T-cell (primary cell): ENCODE data around the gene PMEPA1. TPM values are rescaled to one million over a fixed set of nuclear protein-coding genes. Genes with fewer than 3 reads are reported as not detected.
A peak's percentile ranks its signal among the peaks of the same experiment; 100 is the strongest.
"Not testable (repeated sequence)": the region's sequence is repeated elsewhere in the genome, so short reads cannot be mapped to it uniquely, and the experiment has no call there.

Experiments used
- ATAC-seq, 4 experiments: fragments of 200-7000 bp in 3 of 4; fragments of 150-1000 bp in 1 of 4; cut with Tn5 transposase; replicated peaks in 1 of 4; 1 replicate in 3 of 4; 2 replicates in 1 of 4; pipeline ENCODE4 v1.10.0; 2021; ENCODE audit warnings: moderate library complexity in 3 of 4, mild to moderate bottlenecking in 2 of 4, moderate number of reproducible peaks in 1 of 4
- CTCF ChIA-PET, 2 donors: fragments of 300-600 bp; sonication (Branson Sonifier 250); formaldehyde crosslinking; loops; one replicate each; lab custom pipeline; 2022; ENCODE audit warnings: antibody characterized with exemption in 2 of 2; lab: Charles Lee
- POLR2A ChIA-PET, 2 donors: fragments of 300-600 bp; sonication (Branson Sonifier 250); formaldehyde crosslinking; loops; one replicate each; lab custom pipeline; 2022; ENCODE audit warnings: antibody characterized with exemption in 2 of 2; lab: Charles Lee
- DNase-seq, 35 experiments: peaks; one replicate each; pipeline versions ENCODE4 v3.0.0 to v3.0.0-alpha.2; 2013 to 2023
- H3K27ac ChIP-seq: one replicate; pipeline ENCODE4 v1.5.1; 2013; ENCODE audit warnings: low read length
- H3K27me3 ChIP-seq, 2 experiments: replicated peaks in 1 of 2; 1 replicate in 1 of 2; 2 replicates in 1 of 2; pipeline versions ENCODE4 v1.6.1 to v1.7.0; 2013; ENCODE audit warnings: low read length in 1 of 2, mixed read lengths in 1 of 2; ENCODE audit not compliant: control insufficient read depth in 2 of 2, insufficient read depth in 2 of 2; ENCODE audit errors: extremely low read depth in 1 of 2
- H3K36me3 ChIP-seq, 2 donors: 1 replicate in 1 of 2; 2 replicates in 1 of 2; pipeline versions ENCODE4 v1.6.1 to v1.7.0; 2013; ENCODE audit warnings: low read length in 1 of 2; ENCODE audit not compliant: control insufficient read depth in 2 of 2, insufficient read depth in 1 of 2; ENCODE audit errors: extremely low read depth in 1 of 2
- H3K4me1 ChIP-seq, 2 experiments: 1 replicate in 1 of 2; 2 replicates in 1 of 2; pipeline versions ENCODE4 v1.6.1 to v1.7.0; 2013; ENCODE audit warnings: low read length in 2 of 2, mixed read lengths in 1 of 2; ENCODE audit not compliant: insufficient read depth in 2 of 2, control insufficient read depth in 1 of 2; ENCODE audit errors: extremely low read depth in 1 of 2
- H3K4me3 ChIP-seq, 2 donors: 1 replicate in 1 of 2; 2 replicates in 1 of 2; pipeline versions ENCODE4 v1.5.1 to v1.7.0; 2013; ENCODE audit warnings: mild to moderate bottlenecking in 2 of 2, low read length in 1 of 2, moderate library complexity in 1 of 2; ENCODE audit not compliant: control insufficient read depth in 1 of 2; ENCODE audit errors: extremely low read depth in 1 of 2
- H3K9me3 ChIP-seq: 2 replicates; pipeline ENCODE4 v1.7.0; 2013
- H3K27ac Mint-ChIP-seq, 2 donors: one replicate each; pipeline ENCODE4 v1.8.0; 2020 to 2021; ENCODE audit warnings: mild to moderate bottlenecking in 2 of 2, mixed read lengths in 2 of 2
- H3K27me3 Mint-ChIP-seq, 2 donors: one replicate each; pipeline ENCODE4 v1.8.0; 2021 to 2022; ENCODE audit warnings: mixed read lengths in 2 of 2
- H3K36me3 Mint-ChIP-seq: one replicate; pipeline ENCODE4 v1.8.0; 2021; ENCODE audit warnings: mixed read lengths
- H3K4me1 Mint-ChIP-seq, 3 donors: one replicate each; pipeline ENCODE4 v1.8.0; 2020 to 2022; ENCODE audit warnings: mixed read lengths in 3 of 3, mild to moderate bottlenecking in 1 of 3
- H3K4me3 Mint-ChIP-seq, 3 donors: one replicate each; pipeline ENCODE4 v1.8.0; 2020 to 2022; ENCODE audit warnings: mild to moderate bottlenecking in 3 of 3, mixed read lengths in 3 of 3, moderate library complexity in 3 of 3
- H3K9me3 Mint-ChIP-seq, 3 donors: one replicate each; pipeline ENCODE4 v1.8.0; 2020 to 2022; ENCODE audit warnings: mixed read lengths in 3 of 3
- WGBS: methylation state at CpG from one replicate; pipeline ENCODE4 v1.1.5; 2013; ENCODE audit warnings: missing lambda C conversion rate; ENCODE audit not compliant: insufficient coverage; 5-methylcytosine and 5-hydroxymethylcytosine counted together
- total RNA-seq, 35 experiments: library from RNA in 6 of 35; stranded (reverse) in 6 of 35; fragments of 120-200 nt in 1 of 35; gene quantifications; one replicate each; pipeline versions ENCODE4 v1.2.1 to v1.2.4 and lab custom pipeline; 2013 to 2026

PMEPA1 gene
- total RNA-seq, 5 donors from 2014 or later (not counting 1 experiment from before 2014, with no cell fraction given): 6.0 to 30.4 (median 21.7) TPM

- DNase-seq (peak in 6 of 35 experiments; percentile 21 to 53 (median 30)), ATAC-seq (peak in 3 of 4 experiments; percentile 50 to 55 (median 54))
- Mint-ChIP-seq H3K27me3 (peaks cover 0 to 2% of the 10 kb centered on the region in 2 donors), H3K4me1 (peaks cover 85 to 91% (median 88%) of the 10 kb centered on the region in 3 donors), H3K9me3 (peaks cover 5 to 9% (median 8%) of the 10 kb centered on the region in 3 donors), H3K27ac (peak overlapping the region; percentile 98 to 99), H3K36me3 (peaks cover 14% of the 10 kb centered on the region), H3K4me3 (peak overlapping the region; percentile 85 to 90 (median 87))
- no peaks in the 10 kb centered on the region for H3K9me3 ChIP-seq
- WGBS: 43% methylated on average over 3 of the region's 4 CpGs
- ChIA-PET POLR2A (interaction anchor here (0.6 to 1.3 kb wide), 2 partner anchors 8 to 11 kb away, joined by 3 to 4 read pairs; no protein-coding TSS in a partner anchor), CTCF (interaction anchor here (0.9 to 1.8 kb wide), 2 partner anchors 10 to 15 kb away, joined by 3 to 10 read pairs; partner anchors contain the start of gene ZBP1 (in 1 of the 2))
- no peaks in the 10 kb centered on the region for H3K36me3 ChIP-seq
- H3K4me1 ChIP-seq: peaks cover 41 to 53% of the 10 kb centered on the region in 2 experiments
- peak overlapping the region; percentile 26 to 41 for H3K4me3 ChIP-seq
- no peaks in the 10 kb centered on the region for H3K27me3 ChIP-seq
- peak overlapping the region; percentile 90 for H3K27ac ChIP-seq
Measured at GRCh38 chr20:57630061-57630460, 79.8 kb downstream of the PMEPA1 start.

- peaks cover 14% of the 10 kb centered on the region for H3K36me3 Mint-ChIP-seq
- DNase-seq: peak in 4 of 35 experiments; percentile 16 to 58 (median 33)
- POLR2A ChIA-PET: interaction anchor here (0.6 to 1.3 kb wide), 3 partner anchors 9 to 10 kb away, joined by 3 to 5 read pairs (median 4); partner anchors contain the start of gene ZBP1 (in 1 of the 2)
Measured at GRCh38 chr20:57629491-57629901, 80.3 kb downstream of the PMEPA1 start.

GRCh38 chr20:57628962-57629308, 80.9 kb downstream of the PMEPA1 start:
- H3K4me1 ChIP-seq: peaks cover 33 to 44% of the 10 kb centered on the region in 2 experiments
- peak overlapping the region; percentile 98 to 99 for H3K27ac Mint-ChIP-seq
- not testable (repeated sequence) for DNase-seq, H3K27me3 Mint-ChIP-seq, H3K9me3 ChIP-seq, ATAC-seq, H3K36me3 ChIP-seq, H3K27me3 ChIP-seq, H3K9me3 Mint-ChIP-seq
- peaks cover 18% of the 10 kb centered on the region for H3K36me3 Mint-ChIP-seq
- WGBS: 88% methylated on average over 8 of the region's 12 CpGs
- peak overlapping the region; percentile 85 to 90 (median 87) for H3K4me3 Mint-ChIP-seq
- H3K27ac ChIP-seq: peak overlapping the region; percentile 90
- H3K4me3 ChIP-seq: peak overlapping the region in 1 of 2 donors; percentile 26
- POLR2A ChIA-PET: interaction anchor here in 1 of 2 donors (0.8 to 1.1 kb wide), 3 partner anchors 9 to 232 kb away, joined by 3 to 5 read pairs (median 4); partner anchors contain the start of gene ZBP1
- CTCF ChIA-PET: interaction anchor here (1.0 to 2.6 kb wide), 5 partner anchors 9 to 53 kb away, joined by 3 to 22 read pairs (median 4); partner anchors contain the start of gene ZBP1 (in 1 of the 2)
- H3K4me1 Mint-ChIP-seq: peaks cover 76 to 79% (median 78%) of the 10 kb centered on the region in 3 donors

More at GRCh38 chr20:57629491-57629901, 80.3 kb downstream of the PMEPA1 start:
- 18% methylated on average over 7 of the region's 9 CpGs for WGBS
- ATAC-seq, H3K27me3 ChIP-seq, H3K9me3 ChIP-seq, H3K9me3 Mint-ChIP-seq, H3K36me3 ChIP-seq, H3K27me3 Mint-ChIP-seq: not testable (repeated sequence)
- Histone ChIP-seq H3K4me1 (peaks cover 39 to 50% of the 10 kb centered on the region in 2 experiments), H3K4me3 (peak overlapping the region; percentile 26 to 41), H3K27ac (peak overlapping the region; percentile 90)
- Mint-ChIP-seq H3K4me1 (peaks cover 80 to 85% (median 84%) of the 10 kb centered on the region in 3 donors), H3K27ac (peak overlapping the region; percentile 98 to 99), H3K4me3 (peak overlapping the region; percentile 85 to 90 (median 87))
- CTCF ChIA-PET: interaction anchor here (0.9 to 2.6 kb wide), 3 partner anchors 9 to 14 kb away, joined by 3 to 22 read pairs (median 10); partner anchors contain the start of gene ZBP1 (in 1 of the 2)

GRCh38 chr20:57628047-57628961, 81.5 kb downstream of the PMEPA1 start:
- WGBS: 2% methylated on average over 8 of the region's 29 CpGs
- Mint-ChIP-seq H3K27me3 (peaks cover 0 to 2% of the 10 kb centered on the region in 2 donors), H3K4me1 (peaks cover 72 to 74% (median 73%) of the 10 kb centered on the region in 3 donors), H3K27ac (peak overlapping the region; percentile 97 to 99), H3K4me3 (peak overlapping the region; percentile 78 to 87 (median 79)), H3K36me3 (peaks cover 21% of the 10 kb centered on the region), H3K9me3 (peaks cover 0 to 7% (median 6%) of the 10 kb centered on the region in 3 donors)
- DNase-seq (peak in 34 of 35 experiments; percentile 43 to 86 (median 74)), ATAC-seq (peak; percentile 82 to 86 (median 82))
- no peaks in the 10 kb centered on the region for H3K9me3 ChIP-seq
- no peaks in the 10 kb centered on the region for H3K27me3 ChIP-seq
- H3K4me1 ChIP-seq: peaks cover 31 to 40% of the 10 kb centered on the region in 2 experiments
- H3K4me3 ChIP-seq: peak overlapping the region; percentile 26 to 32
- peak overlapping the region; percentile 90 for H3K27ac ChIP-seq
- POLR2A ChIA-PET: interaction anchor here (0.6 to 1.3 kb wide), 11 partner anchors 8 to 1535 kb away, joined by 3 to 10 read pairs (median 4); partner anchors contain the start of genes ZBP1 (in 2 of the 2), VAPB (in 1 of the 2) and ZNF831 (in 1 of the 2)
- peaks cover 0 to 2% of the 10 kb centered on the region in 2 donors for H3K36me3 ChIP-seq
- CTCF ChIA-PET: interaction anchor here (0.5 to 2.6 kb wide), 12 partner anchors 9 to 1171 kb away, joined by 3 to 22 read pairs (median 4); partner anchors contain the start of gene ZBP1 (in 1 of the 2)

- DNase-seq: no peak
- Histone ChIP-seq H3K36me3 (peaks cover 0 to 2% of the 10 kb centered on the region in 2 donors), H3K27ac (peak overlapping the region; percentile 90), H3K4me3 (peak overlapping the region; percentile 20 to 44), H3K9me3 (no peaks in the 10 kb centered on the region), H3K4me1 (peaks cover 26 to 49% of the 10 kb centered on the region in 2 experiments), H3K27me3 (no peaks in the 10 kb centered on the region)
- Mint-ChIP-seq H3K36me3 (peaks cover 21% of the 10 kb centered on the region), H3K27ac (peak overlapping the region; percentile 97 to 99), H3K4me1 (peaks cover 68 to 74% (median 72%) of the 10 kb centered on the region in 3 donors), H3K9me3 (peaks cover 0 to 7% (median 6%) of the 10 kb centered on the region in 3 donors), H3K4me3 (peak overlapping the region; percentile 78 to 87 (median 79)), H3K27me3 (peaks cover 0 to 2% of the 10 kb centered on the region in 2 donors)
- whole genome bisulfite sequencing: no CpG with 5 or more reads among the region's 2 CpGs
- CTCF ChIA-PET: interaction anchor here in 1 of 2 donors (0.6 to 2.6 kb wide), 7 partner anchors 8 to 460 kb away, joined by 3 to 22 read pairs (median 5); partner anchors contain the start of gene ZBP1
- POLR2A ChIA-PET: interaction anchor here (1.2 to 1.3 kb wide), 2 partner anchors 7 to 762 kb away, joined by 8 to 10 read pairs; partner anchors contain the start of genes VAPB (in 1 of the 2) and ZBP1 (in 1 of the 2)
- no peak for ATAC-seq
Measured at GRCh38 chr20:57627339-57627738, 82.5 kb downstream of the PMEPA1 start.
